ENCODE data around the gene MYO16.

MYO16 gene

DNA sequence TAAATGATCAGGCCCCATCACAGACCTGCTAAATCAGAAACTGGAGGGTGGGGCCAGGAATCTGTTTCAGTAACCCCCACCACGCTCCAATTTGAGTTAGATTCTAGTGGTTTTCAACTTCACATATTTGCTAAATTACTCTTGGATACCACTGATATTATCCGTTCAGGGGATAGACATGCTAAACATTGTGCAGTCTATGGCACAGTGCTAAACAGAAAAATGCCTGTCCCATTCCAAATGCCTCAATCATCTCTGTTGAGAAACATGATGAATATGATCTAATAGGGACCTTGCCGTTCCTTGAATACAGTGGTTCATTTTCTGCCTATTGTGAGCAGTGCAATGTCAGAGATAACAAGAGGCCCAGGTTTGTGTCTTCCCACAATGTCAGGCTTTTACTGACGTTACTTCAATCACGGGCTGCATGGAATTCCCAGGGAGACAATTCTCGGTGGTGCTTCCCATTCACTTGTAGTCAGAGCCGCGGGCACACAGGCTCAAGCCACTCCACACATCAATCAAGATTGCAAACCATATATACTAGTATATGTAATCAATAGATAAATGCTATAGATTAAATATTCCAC is 52.7 kb downstream of the MYO16 start:
- Histone ChIP-seq H3K9me2 (replicated peaks; ENCODE audit: low read depth, low read length) (no peaks in the 10 kb centered on the region), H3F3A (ENCODE audit: low read depth) (no peaks in the 10 kb centered on the region), H3K4me2 (ENCODE audit: low read depth, low read length, poor library complexity, severe bottlenecking) (no peak overlapping the region), H3K9me3 (ENCODE audit: insufficient read depth, low read depth, low read length) (no peaks in the 10 kb centered on the region), H2AFZ (ENCODE audit: low read length) (no peak overlapping the region), H3K4me3 (ENCODE audit: low read length, poor library complexity, severe bottlenecking) (no peak overlapping the region), H3K4me1 (ENCODE audit: insufficient read depth, low read length, poor library complexity, severe bottlenecking) (no peaks in the 10 kb centered on the region), H4K20me1 (ENCODE audit: insufficient read depth, low read length, poor library complexity, severe bottlenecking) (no peaks in the 10 kb centered on the region), H3K79me2 (ENCODE audit: insufficient read depth, low read length) (no peaks in the 10 kb centered on the region), H3K9ac (ENCODE audit: low read depth, low read length, poor library complexity, severe bottlenecking) (no peak overlapping the region), H3K27me3 (ENCODE audit: insufficient read depth, low read length, poor library complexity, severe bottlenecking) (no peaks in the 10 kb centered on the region), H3K36me3 (ENCODE audit: insufficient read depth, low read length) (no peaks in the 10 kb centered on the region)
- no peak for TF ChIP-seq EZH2phosphoT487 (IDR thresholded peaks at IDR 0.05; ENCODE audit: borderline replicate concordance)
- TF ChIP-seq, protein P1, sequence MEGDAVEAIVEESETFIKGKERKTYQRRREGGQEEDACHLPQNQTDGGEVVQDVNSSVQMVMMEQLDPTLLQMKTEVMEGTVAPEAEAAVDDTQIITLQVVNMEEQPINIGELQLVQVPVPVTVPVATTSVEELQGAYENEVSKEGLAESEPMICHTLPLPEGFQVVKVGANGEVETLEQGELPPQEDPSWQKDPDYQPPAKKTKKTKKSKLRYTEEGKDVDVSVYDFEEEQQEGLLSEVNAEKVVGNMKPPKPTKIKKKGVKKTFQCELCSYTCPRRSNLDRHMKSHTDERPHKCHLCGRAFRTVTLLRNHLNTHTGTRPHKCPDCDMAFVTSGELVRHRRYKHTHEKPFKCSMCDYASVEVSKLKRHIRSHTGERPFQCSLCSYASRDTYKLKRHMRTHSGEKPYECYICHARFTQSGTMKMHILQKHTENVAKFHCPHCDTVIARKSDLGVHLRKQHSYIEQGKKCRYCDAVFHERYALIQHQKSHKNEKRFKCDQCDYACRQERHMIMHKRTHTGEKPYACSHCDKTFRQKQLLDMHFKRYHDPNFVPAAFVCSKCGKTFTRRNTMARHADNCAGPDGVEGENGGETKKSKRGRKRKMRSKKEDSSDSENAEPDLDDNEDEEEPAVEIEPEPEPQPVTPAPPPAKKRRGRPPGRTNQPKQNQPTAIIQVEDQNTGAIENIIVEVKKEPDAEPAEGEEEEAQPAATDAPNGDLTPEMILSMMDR (conservative IDR thresholded peaks at IDR 0.05; ENCODE audit: low read length) = no peak

DNA sequence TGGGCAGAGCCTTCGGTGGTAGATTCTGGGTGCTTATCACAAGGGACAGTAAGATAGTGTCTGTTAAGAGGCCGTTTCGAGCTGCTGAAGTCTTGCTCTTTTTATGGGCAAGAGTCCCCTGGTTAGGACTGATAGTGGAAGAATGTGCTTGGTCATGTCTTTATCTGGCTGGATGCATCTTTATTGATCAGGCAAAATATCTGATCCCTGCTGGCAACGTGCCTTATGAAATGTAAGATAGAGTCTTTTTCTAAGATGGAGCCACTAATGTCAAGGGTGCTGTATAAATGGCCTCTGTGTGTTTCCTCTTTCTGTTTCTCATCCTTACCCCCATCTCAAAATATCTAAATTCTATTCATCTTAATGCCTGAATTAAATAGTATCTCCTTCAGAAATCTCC is 53.3 kb downstream of the MYO16 start:
- H3F3A ChIP-seq (ENCODE audit: low read depth) = no peaks in the 10 kb centered on the region
- H3K4me2 ChIP-seq (ENCODE audit: low read depth, low read length, poor library complexity, severe bottlenecking) = no peak overlapping the region
- no peaks in the 10 kb centered on the region for H3K79me2 ChIP-seq (ENCODE audit: insufficient read depth, low read length)
- no peak overlapping the region for H2AFZ ChIP-seq (ENCODE audit: low read length)
- no peaks in the 10 kb centered on the region for H3K9me3 ChIP-seq (ENCODE audit: insufficient read depth, low read depth, low read length)
- H3K9ac ChIP-seq (ENCODE audit: low read depth, low read length, poor library complexity, severe bottlenecking) = no peak overlapping the region
- no peaks in the 10 kb centered on the region for H4K20me1 ChIP-seq (ENCODE audit: insufficient read depth, low read length, poor library complexity, severe bottlenecking)
- H3K4me1 ChIP-seq (ENCODE audit: insufficient read depth, low read length, poor library complexity, severe bottlenecking) = no peaks in the 10 kb centered on the region
- H3K27me3 ChIP-seq (ENCODE audit: insufficient read depth, low read length, poor library complexity, severe bottlenecking) = no peaks in the 10 kb centered on the region
- no peak for TF ChIP-seq EZH2phosphoT487 (IDR thresholded peaks at IDR 0.05; ENCODE audit: borderline replicate concordance)
- TF ChIP-seq, protein P1 (conservative IDR thresholded peaks at IDR 0.05; ENCODE audit: low read length) = no peak
- H3K36me3 ChIP-seq (ENCODE audit: insufficient read depth, low read length) = no peaks in the 10 kb centered on the region
- H3K4me3 ChIP-seq (ENCODE audit: low read length, poor library complexity, severe bottlenecking) = no peak overlapping the region
- no peaks in the 10 kb centered on the region for H3K9me2 ChIP-seq (replicated peaks; ENCODE audit: low read depth, low read length)

DNA sequence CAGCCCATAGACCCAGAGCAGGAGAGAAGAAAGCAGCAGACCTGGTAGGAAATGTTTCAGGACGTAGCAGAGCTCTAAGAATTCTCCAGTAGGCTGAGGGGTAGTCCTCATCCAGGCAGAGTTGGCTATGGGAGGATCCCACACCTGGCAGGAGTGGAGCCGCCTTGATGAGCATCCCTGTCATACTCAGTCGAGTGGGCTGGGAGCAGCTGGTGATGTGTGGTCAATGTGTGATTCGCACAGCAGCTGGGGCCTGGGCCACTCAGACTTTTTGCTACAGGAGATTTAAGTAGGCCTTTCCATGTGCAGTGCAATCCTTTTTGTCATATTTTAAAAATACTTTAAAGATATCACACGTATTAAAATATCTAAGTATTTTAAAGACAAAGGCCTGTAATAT is 56.6 kb downstream of the MYO16 start:
- TF ChIP-seq, protein P1 (conservative IDR thresholded peaks at IDR 0.05; ENCODE audit: low read length) = no peak
- TF ChIP-seq EZH2phosphoT487 (IDR thresholded peaks at IDR 0.05; ENCODE audit: borderline replicate concordance) = no peak
- no peaks in the 10 kb centered on the region for H4K20me1 ChIP-seq (ENCODE audit: insufficient read depth, low read length, poor library complexity, severe bottlenecking)
- H3K4me2 ChIP-seq (ENCODE audit: low read depth, low read length, poor library complexity, severe bottlenecking) = no peak overlapping the region

More for the DNA sequence above, 56.6 kb downstream of the MYO16 start:
- no peaks in the 10 kb centered on the region for H3K9me2 ChIP-seq (replicated peaks; ENCODE audit: low read depth, low read length)
- H3K9me3 ChIP-seq (ENCODE audit: insufficient read depth, low read depth, low read length) = no peaks in the 10 kb centered on the region
- H3K36me3 ChIP-seq (ENCODE audit: insufficient read depth, low read length) = no peaks in the 10 kb centered on the region
- H3F3A ChIP-seq (ENCODE audit: low read depth) = no peaks in the 10 kb centered on the region
- H3K79me2 ChIP-seq (ENCODE audit: insufficient read depth, low read length) = no peaks in the 10 kb centered on the region
- H2AFZ ChIP-seq (ENCODE audit: low read length) = no peak overlapping the region
- no peaks in the 10 kb centered on the region for H3K27me3 ChIP-seq (ENCODE audit: insufficient read depth, low read length, poor library complexity, severe bottlenecking)
- no peak overlapping the region for H3K4me3 ChIP-seq (ENCODE audit: low read length, poor library complexity, severe bottlenecking)
- H3K9ac ChIP-seq (ENCODE audit: low read depth, low read length, poor library complexity, severe bottlenecking) = no peak overlapping the region
- H3K4me1 ChIP-seq (ENCODE audit: insufficient read depth, low read length, poor library complexity, severe bottlenecking) = no peaks in the 10 kb centered on the region
